ENCODE data around the gene WDR76.

Gene WDR76

GRCh38 chr15:43913026-43913780 is 86.4 kb downstream of the WDR76 start:
- DNase-seq (ENCODE audit: low read depth in 2 of 2) = no peak

GRCh38 chr15:43913941-43914340 is 87.1 kb downstream of the WDR76 start:
- no peak for DNase-seq (ENCODE audit: low read depth in 2 of 2)

GRCh38 chr15:43915631-43916325 is 89.0 kb downstream of the WDR76 start:
- DNase-seq (ENCODE audit: low read depth in 2 of 2) = no peak

GRCh38 chr15:43916326-43916660 is 89.5 kb downstream of the WDR76 start:
- DNase-seq (ENCODE audit: low read depth in 2 of 2) = no peak
